GM11168 (cell line): ENCODE measurements around the gene CNGA1.
"Not testable (repeated sequence)": the region's sequence is repeated elsewhere in the genome, so short reads cannot be mapped to it uniquely, and the experiment has no call there.

Experiments
- in situ Hi-C: fragments of 300-500 bp; cut with MboI; formaldehyde crosslinking; loops from one replicate; pipeline ENCODE4 v1.12.0; 2022; ENCODE audit warnings: low sequenced_read_pairs; ENCODE audit not compliant: unreplicated experiment

CNGA1 gene

GRCh38 chr4:47974566-47974965 is 41.9 kb downstream of the CNGA1 start:
- in situ Hi-C loops: no loop called here

- in situ Hi-C loops: no loop called here
Measured at GRCh38 chr4:47972721-47973120, 43.8 kb downstream of the CNGA1 start.

- in situ Hi-C loops: no loop called here
Measured at GRCh38 chr4:47972181-47972580, 44.3 kb downstream of the CNGA1 start.

- in situ Hi-C loops: no loop called here
Measured at GRCh38 chr4:47968847-47969246, 47.6 kb downstream of the CNGA1 start.

- in situ Hi-C loops: no loop called here
Measured at GRCh38 chr4:47954677-47955076, 61.8 kb downstream of the CNGA1 start.

GRCh38 chr4:47954245-47954644 is 62.2 kb downstream of the CNGA1 start:
- in situ Hi-C loops: no loop called here

- in situ Hi-C loops: no loop called here
Measured at GRCh38 chr4:47945930-47946726, 70.4 kb downstream of the CNGA1 start.

GRCh38 chr4:47942081-47942819 is 74.2 kb downstream of the CNGA1 start:
- in situ Hi-C loops: no loop called here

- in situ Hi-C loops: loop anchor here (5.0 to 10.0 kb wide), 2 partner anchors 225 to 252 kb away; no protein-coding TSS in a partner anchor
Measured at GRCh38 chr4:47939456-47939855, 77.0 kb downstream of the CNGA1 start.

- in situ Hi-C loops: loop anchor here (5.0 to 10.0 kb wide), 2 partner anchors 222 to 249 kb away; no protein-coding TSS in a partner anchor
Measured at GRCh38 chr4:47936336-47936735, 80.1 kb downstream of the CNGA1 start.

- in situ Hi-C loops: loop anchor here (10.0 kb wide), 1 partner anchor 219 kb away; no protein-coding TSS in a partner anchor
Measured at GRCh38 chr4:47933840-47934239, 82.6 kb downstream of the CNGA1 start.

- in situ Hi-C loops: loop anchor here (10.0 kb wide), 1 partner anchor 216 kb away; no protein-coding TSS in a partner anchor
Measured at GRCh38 chr4:47930971-47931804, 85.3 kb downstream of the CNGA1 start.

- in situ Hi-C loops: loop anchor here (10.0 kb wide), 1 partner anchor 215 kb away; no protein-coding TSS in a partner anchor
Measured at GRCh38 chr4:47929682-47930201, 86.7 kb downstream of the CNGA1 start.

GRCh38 chr4:47926667-47927258 is 89.7 kb downstream of the CNGA1 start:
- in situ Hi-C loops: no loop called here

- in situ Hi-C loops: not testable (repeated sequence)
Measured at GRCh38 chr4:47923261-47923608, 93.2 kb downstream of the CNGA1 start.

GRCh38 chr4:47922436-47923260 is 93.8 kb downstream of the CNGA1 start:
- in situ Hi-C loops: not testable (repeated sequence)

- in situ Hi-C loops: not testable (repeated sequence)
Measured at GRCh38 chr4:47917163-47917562, 99.3 kb downstream of the CNGA1 start.

GRCh38 chr4:47915378-47915777 is 101.1 kb downstream of the CNGA1 start:
- in situ Hi-C loops: no loop called here

GRCh38 chr4:47914926-47915237 is 101.6 kb downstream of the CNGA1 start:
- in situ Hi-C loops: no loop called here
